ELR (cell line): ENCODE measurements around the gene TP53I11.

ENCODE experiments used
- DNase-seq: peaks from one replicate; pipeline ENCODE4 v3.0.0-alpha.2; 2015; ENCODE audit warnings: low read depth

TP53I11 gene, protein sequence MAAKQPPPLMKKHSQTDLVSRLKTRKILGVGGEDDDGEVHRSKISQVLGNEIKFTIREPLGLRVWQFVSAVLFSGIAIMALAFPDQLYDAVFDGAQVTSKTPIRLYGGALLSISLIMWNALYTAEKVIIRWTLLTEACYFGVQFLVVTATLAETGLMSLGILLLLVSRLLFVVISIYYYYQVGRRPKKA

GRCh38 chr11:44950625-44951476 is at the start of gene TP53I11:
Gene TP53I11 (minus strand): TSS chr11:44950883. CDS start chr11:44938335, 12,548 bp downstream.
- no peak for DNase-seq

DNA sequence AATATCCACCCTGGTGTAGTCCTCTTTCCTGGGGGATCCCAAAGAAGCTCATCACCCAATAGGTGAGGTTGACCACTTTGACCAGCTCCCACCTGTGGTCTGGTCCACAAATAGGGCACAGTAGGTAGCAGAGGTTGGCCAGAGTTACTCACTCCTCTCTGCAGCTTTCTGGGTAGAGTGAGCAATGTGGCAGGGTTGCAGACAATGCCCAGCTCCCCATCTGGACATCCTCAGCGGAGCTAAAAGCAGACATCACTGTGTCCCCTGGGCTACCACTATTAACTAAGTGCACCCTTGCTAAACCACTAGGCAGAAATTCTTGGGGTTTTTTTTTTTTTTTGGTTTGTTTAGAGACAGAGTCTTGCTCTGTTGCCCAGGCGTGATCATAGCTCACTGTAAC is 48.4 kb upstream of the TP53I11 start:
- DNase-seq = no peak

DNA sequence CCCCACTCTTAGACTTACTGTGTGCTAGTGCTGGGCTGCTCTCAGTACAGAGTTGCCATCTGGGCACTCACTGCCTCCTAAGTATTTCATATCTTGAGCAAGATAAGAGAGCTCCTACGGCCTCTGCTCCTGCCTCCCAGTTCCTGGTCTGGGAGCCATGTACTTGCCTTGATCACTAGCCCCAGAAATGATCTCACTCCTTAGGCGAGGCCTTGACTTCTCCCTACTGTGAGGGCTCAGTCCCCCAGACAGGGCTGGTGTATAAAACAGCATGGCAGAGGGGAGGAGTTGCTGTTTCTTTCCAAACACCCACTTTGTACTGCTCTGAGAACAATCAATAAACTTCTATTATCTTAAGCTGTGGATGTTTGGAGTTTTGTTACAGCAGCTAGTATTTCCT is 47.4 kb upstream of the TP53I11 start:
- no peak for DNase-seq

DNA sequence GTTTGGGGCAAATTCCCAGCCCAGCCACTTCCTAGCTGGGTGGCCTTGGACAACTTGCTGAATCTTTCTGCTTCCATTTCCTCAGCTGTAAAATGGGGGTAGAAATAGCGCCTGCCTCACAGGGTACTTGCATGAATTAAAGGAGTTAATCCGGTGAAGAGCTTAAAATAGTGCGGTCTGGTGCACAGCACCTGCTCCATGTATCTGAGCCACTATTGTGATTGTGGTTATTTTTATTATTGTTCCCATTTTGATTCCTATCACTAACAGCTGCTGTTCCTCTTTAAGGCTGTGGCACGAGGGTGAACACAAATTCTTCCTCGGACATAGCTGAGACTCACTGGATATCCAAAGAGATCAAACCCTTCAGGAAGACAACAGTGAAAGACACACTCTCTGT is 46.9 kb upstream of the TP53I11 start:
- DNase-seq = no peak

GRCh38 chr11:44994753-44995152 is 44.1 kb upstream of the TP53I11 start:
- DNase-seq = no peak

DNA sequence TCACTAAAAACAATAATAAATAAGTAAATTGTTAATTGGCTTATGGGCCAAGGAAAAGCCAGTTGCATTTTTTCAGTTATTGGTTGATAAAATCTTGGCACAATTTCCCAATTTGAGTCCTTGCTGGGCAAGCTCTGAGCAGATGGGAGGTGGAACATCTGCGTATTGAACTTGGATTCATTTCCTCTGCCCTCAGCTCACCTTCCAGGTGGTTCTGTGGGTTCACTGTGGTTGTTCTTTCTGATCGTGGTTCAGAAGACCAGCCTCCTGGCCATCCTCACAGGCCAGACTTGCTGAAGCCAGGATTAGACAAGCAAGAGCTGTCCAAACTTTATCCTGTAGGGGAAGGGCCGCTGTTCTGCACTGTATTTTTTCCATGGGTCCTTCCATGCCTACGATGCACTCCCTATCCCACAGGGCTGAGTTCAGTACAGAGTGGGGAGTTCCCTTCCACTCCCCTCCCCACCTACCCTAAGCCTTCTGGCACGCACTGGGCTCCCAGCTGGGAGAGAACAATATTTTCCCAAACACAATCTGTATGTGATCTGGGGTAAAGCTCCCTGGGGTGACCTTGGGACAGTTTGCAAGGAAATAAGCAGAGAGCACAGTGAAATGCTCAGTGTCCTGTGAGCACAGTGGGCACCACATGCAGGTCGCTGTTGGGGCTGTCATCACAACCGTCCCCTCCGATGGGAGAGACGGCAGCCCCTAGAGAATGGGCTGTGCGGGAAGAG is 43.5 kb upstream of the TP53I11 start:
- DNase-seq = no peak

- no peak for DNase-seq
Measured at GRCh38 chr11:44992774-44993173, 42.1 kb upstream of the TP53I11 start.

GRCh38 chr11:44992181-44992582 is 41.5 kb upstream of the TP53I11 start:
- peak; percentile 5 for DNase-seq

DNA sequence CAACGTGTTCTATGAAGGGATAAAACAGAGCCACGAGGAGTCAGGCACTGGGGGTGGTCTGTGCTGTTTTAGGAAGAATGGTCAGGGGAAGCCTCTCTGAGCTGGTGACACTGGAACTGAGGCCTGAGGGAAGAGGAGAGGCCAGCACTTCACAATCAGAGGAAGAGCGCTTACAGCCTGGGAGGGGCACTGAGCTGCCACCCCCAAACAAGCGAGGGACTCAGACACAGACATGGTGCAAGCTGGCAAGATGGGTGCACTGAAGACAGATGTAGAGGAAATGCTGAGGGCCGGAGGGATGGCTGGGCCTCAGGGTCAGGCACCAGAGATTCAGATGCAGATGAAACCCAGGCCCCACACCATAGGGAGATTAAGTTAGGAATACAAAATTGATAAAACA is 40.0 kb upstream of the TP53I11 start:
- DNase-seq = no peak

GRCh38 chr11:44989831-44990566 is 39.3 kb upstream of the TP53I11 start:
- no peak for DNase-seq

DNA sequence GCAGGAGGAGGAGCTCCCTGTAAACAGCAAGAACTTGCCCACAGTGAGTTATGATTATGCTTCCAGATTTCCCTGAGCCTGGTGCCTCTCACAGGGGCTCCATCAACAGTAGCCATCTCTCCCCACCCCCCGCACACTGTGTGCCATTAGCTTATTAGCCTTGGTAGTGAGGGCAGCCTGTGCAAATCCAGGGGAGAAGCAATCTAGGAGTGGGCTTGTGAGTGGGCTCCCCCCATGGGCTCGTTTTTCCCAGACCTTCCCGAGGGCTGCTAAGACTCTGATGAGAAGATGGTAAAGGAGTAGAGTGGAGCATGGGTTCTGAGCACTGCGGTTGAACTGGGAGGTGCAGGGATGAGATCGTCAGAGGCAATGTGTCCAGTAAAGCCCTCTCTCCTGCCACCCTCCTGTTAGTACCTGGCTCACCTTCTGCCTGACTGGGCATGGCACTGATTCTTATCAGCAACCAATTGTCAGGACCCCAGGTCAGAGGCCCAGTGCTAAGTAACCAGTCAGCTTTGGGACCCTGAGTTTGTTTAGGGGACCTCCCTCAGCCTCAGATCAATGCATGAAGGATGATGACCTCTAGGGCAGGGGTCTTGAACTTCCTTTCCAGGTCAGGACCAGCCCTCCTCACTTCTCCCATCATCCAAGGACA is 38.4 kb upstream of the TP53I11 start:
- no peak for DNase-seq

GRCh38 chr11:44988111-44988510 is 37.4 kb upstream of the TP53I11 start:
- DNase-seq = no peak

- DNase-seq = no peak
Measured at GRCh38 chr11:44987506-44987905, 36.8 kb upstream of the TP53I11 start.

DNA sequence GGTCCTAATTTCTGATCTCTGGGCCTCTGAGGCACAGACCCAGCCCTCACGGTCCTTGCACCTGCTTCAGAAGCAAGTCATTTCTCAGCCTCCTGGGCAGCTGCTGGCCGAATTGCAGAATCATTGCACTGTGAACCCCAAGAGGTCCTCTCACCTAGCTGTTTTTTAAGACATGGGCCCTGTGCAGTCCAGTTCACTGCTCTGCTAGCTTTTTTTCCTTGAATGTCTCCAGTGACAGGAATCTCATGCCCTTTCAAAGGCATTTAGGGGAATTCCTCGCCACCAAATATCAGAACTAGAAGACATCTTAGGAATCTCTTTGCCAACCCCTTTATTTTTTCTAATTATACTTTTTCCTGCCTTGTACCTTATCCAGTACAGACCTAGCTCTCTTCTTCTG is 35.6 kb upstream of the TP53I11 start:
- DNase-seq = no peak

- DNase-seq = no peak
Measured at GRCh38 chr11:44985721-44986120, 35.0 kb upstream of the TP53I11 start.

- no peak for DNase-seq
Measured at GRCh38 chr11:44983786-44984185, 33.1 kb upstream of the TP53I11 start.

GRCh38 chr11:44982496-44983062 is 31.9 kb upstream of the TP53I11 start:
- no peak for DNase-seq

- DNase-seq = no peak
Measured at GRCh38 chr11:44980533-44981427, 30.1 kb upstream of the TP53I11 start.

- DNase-seq = no peak
Measured at GRCh38 chr11:44979543-44980399, 29.1 kb upstream of the TP53I11 start.
